GM19452 (cell line): ENCODE measurements around the gene PAQR9.
"Not testable (repeated sequence)": the region's sequence is repeated elsewhere in the genome, so short reads cannot be mapped to it uniquely, and the experiment has no call there.

Experiments
- ATAC-seq: cut with Tn5 transposase; IDR thresholded peaks from one replicate; pipeline ENCODE4 v1.9.1; 2021; ENCODE audit not compliant: unreplicated experiment

Gene PAQR9, protein sequence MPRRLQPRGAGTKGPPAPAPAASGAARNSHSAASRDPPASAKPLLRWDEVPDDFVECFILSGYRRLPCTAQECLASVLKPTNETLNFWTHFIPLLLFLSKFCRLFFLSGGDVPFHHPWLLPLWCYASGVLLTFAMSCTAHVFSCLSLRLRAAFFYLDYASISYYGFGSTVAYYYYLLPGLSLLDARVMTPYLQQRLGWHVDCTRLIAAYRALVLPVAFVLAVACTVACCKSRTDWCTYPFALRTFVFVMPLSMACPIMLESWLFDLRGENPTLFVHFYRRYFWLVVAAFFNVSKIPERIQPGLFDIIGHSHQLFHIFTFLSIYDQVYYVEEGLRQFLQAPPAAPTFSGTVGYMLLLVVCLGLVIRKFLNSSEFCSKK

DNA sequence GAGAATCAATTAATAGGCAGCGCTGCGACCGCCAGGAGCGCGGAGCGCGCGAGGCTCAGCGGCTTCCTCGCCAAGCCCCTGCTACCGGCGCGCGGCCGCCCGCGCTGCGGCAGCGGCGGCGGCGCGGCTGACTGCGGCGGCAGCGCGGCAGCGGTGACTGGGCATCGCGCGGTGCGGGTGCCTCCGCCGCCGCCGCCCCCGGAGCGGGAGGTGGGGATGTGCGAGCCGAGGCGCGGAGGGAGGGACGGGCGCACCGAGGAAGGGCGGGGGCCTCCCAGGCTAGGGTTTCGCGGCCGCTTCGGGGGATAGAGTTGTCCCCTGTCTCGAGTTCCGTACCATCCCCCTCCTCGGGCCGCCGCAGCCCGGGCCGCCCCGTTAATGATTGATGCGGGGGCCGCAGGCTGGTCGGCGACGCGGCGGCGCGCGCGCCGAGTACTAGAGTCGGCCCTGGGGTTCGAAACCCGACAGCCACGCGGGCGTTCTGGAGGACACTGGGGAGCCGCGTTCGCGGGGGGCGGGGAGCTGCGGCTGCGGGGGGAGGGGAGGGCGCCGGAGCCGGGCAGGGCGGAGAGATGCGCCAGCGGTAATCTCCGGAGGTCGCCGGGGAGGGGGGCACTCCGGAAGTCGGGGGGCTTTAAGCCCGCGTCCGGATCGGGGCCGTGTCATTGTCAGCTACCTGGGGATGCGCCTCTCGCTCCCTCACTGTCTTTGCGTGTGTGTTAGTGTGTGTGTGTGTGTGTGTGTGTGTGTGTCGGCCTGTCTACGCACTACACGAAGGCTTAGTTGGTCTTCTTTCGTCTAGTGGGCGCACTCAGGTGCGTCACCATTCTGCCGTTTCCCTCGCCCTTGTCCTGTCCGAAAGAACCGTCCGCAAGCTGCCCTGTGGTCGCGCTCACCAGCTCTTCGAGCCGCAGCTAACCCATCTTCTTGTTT, at the start of gene PAQR9:
Gene PAQR9 (minus strand): TSS at position 159 of the 933 bp plus-strand sequence. CDS start 338 bp downstream, outside the sequence.
- ATAC-seq: peak; percentile 64

DNA sequence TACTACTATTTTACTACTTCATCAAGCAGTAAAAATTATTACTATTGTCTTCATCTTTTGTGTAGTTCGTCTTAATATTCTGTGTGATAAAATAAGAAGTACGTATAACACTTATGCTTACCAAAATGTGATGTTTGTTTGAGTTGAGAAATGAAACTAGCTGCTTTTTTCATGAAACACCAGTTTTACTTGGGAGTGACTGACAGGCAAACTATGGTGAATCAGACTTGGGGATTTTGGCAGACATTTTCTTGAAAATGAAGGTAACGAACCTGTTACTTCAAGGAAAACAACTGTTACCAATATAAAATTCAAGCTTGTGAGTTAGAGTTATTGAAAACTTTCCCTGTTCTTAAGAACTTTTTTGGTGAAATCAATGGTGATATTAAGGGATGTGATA, 48.2 kb upstream of the PAQR9 start:
- ATAC-seq: no peak

DNA sequence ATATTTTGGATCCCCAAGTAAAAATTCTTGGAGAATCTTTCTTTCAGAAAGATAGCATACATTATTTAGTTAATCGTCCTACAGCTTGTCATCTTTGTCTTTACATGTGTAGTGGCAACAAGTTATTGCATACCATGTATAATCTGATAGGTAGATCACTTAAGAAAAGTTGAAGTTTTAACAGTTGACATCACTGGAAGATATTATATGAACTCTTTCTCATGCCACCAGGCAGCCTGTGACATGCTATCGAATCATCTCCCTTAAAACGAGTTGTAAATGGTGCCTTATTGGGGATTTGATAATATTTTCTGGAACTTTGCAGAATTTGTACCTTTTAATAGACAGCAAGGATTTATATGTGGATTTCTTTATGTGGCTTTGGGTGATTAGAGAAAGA, 46.5 kb upstream of the PAQR9 start:
- no peak for ATAC-seq

DNA sequence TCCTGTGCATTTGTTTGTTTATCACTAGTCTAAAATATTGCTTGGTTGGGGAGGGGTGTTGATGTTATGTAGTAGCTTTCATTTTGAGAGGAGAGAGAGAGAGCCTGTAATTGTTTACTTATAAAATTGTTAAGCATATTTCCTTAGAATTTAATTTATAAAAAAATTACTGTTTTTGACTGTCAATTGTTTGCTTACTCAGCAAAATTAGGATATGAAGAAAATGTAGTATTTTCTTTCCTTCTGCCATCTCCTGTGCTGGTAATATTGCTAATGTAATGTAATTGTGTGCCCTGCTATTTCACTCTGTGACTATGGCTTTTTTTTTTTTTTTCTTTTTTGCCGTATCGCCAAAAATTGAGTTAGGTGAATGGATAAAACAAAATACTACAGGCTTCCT, 41.3 kb upstream of the PAQR9 start:
- ATAC-seq: no peak

DNA sequence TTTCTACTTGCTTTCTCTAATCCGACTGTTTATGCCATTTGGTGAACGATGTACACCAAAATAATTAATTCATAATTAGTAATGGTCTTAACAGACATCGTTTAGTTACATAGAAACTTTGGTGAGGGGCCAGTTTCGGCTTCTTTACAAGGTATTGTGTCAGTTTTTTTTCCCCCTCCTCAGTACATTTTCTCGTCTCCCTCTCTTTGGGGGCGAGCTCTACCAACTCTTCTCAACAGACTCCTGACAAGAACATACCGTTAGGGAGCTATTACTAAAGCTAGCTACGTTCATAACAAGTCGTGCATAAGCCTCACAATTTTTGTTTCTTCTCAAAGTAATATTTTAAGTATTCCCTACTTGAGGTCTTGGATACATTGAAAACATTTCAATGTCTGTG, 39.3 kb upstream of the PAQR9 start:
- ATAC-seq: no peak

DNA sequence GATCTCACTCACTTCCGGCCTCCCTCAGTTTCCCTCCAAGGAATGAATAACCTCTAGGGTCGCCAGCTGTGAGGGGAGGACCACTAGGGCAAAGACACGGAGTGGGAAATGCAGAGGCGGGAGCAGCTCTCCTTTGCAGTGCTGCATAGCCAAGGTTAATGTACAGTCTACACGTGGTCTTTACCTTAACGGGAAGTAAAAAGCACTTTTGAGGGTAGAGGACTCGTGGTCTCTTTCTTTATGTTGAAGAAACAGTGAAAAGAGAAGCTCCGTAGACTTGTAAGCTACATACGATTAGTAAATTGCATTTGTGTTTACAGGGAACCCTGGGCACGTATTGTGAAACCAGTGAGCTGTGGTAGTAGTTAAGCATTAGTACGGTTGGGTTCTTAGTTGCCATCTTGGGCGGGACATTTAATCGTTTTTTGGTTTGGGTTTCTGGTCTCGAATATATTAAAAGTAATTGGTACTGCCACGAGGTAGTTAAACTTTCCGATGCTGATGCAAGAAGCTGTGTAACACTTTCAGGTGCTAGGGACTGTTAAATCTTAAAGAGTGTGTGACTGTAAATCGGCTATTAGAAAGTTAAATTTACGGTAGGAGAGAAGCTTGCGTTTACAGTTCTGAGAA, 38.7 kb upstream of the PAQR9 start:
- peak; percentile 36 for ATAC-seq

DNA sequence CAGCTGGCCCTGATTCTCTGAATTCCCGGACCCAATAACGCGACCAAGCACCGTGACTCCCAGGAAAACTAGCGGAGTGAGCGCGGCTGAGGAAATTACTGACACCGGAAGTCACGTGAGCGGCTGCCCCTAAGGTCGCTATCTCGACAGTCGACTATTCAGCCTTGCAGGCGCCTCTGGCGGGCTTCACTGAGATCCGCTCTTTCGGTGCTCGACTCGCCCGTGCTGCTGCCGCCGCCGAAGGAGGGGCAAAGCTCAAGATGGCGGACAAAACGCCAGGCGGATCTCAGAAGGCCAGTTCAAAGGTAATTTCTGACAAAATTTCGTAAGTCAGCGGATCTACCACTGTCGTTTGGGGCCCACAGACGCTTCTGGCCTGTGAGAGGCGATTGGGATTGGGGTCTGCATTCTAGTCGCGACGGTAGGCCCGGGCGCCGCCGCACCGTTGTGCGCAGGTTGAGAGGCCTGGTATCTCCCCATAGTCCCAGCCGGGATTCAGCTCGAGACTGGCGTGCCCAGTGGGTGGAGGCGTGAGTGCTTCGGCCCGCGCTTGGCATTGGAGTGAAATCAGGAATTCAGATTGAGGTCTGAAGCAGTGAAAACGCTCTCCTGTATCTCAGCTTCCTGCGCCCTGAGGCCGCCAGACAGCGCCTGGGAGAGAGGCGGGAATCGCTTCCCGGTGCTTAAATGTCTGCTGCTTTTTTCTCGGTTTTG, 38.1 kb upstream of the PAQR9 start, which contains the start of gene U2SURP:
Gene U2SURP (plus strand): TSS at position 202 of the 714 bp plus-strand sequence. CDS start 59 bp downstream, at position 261.
- ATAC-seq: peak; percentile 87

DNA sequence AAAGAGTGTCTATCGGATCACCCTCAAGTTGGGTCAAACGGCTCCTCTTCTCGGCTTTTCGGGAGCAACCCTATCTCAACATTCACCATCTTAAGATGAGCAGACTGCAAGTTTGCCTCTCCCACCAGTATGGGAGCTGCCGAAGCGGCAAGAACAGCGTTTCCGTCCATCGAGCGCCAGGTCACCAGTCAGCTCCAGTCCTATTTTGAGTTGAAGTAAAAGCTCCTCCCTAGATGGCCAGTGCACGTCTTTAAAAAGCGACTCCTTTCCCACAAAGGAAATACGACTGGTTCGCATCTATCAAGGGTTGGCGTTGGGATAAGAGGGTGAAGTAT, 37.5 kb upstream of the PAQR9 start:
- peak; percentile 75 for ATAC-seq

DNA sequence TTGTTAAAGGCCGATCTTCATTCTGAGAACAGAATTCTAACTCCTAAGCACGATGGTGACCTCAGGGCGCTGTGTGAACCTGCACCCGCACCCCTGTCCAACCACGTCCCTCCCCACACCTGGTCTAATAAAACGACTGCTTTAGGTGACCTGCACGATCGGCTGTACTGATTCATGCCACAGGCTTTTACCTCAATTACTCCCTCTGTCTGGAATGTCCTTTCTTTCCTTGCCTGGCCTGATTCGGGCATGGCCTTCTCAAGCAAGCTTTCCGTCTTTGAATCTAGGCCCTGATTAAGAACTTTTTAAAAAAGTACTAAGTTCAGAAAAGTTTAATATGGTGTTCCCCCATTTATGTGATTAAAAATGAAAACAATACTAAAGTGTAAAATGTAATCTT, 37.1 kb upstream of the PAQR9 start:
- ATAC-seq: no peak

DNA sequence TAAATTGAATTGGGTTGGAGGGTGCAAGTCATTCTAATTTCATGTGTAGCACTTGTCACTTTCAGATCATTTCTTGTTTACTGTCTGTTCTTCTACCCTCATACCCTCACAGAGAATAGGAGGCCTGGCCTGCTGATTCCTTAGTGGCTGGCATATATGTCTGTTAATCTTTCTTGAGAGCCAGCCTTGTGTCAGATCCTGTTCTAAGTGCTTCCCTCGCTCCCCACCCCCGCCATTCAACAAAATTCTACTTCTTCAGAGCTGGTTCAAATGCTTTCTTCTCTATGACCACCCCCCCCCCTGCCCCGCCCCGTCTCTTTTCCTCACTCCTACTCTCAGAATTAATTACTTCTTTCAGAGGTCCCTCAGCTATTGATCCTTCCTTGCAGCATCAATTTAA, 36.4 kb upstream of the PAQR9 start:
- ATAC-seq: no peak

DNA sequence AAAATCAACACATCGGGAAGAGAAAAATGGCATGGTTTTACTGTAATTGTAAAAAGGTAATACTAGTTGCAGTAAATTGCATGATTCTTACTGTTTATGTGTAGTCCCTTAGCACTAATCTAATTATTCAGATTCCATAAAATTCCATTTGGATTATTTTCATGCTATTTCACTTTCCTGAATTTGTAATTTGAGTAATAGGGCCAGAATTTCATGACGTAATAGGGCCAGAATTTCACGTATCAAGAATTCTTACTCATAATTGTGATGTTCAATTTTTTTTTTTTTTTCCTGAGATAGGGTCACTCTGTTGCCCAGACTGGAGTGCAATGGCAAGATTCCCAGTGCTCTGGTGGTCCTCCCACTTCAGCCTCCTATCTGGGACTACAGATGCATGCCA, 35.0 kb upstream of the PAQR9 start:
- no peak for ATAC-seq

DNA sequence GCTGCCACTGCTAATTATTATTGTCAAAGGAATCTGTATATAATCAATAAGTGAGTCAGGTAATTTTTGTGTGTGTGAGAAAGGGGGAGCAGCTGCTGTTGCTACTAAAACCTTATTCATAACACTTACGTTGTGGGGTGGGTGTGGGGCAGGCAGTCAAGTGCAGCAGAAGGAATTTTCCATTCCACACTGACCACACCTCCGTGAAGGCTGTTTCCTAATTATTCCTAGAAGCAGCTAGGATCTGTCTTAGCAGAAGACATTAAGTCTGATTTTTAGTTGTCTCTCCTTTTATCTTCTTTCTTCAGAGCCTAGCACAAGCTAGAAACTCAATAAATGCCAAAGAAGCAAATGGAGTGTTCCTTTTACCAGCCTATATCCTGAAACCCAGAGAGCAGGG, 33.9 kb upstream of the PAQR9 start:
- ATAC-seq: no peak

DNA sequence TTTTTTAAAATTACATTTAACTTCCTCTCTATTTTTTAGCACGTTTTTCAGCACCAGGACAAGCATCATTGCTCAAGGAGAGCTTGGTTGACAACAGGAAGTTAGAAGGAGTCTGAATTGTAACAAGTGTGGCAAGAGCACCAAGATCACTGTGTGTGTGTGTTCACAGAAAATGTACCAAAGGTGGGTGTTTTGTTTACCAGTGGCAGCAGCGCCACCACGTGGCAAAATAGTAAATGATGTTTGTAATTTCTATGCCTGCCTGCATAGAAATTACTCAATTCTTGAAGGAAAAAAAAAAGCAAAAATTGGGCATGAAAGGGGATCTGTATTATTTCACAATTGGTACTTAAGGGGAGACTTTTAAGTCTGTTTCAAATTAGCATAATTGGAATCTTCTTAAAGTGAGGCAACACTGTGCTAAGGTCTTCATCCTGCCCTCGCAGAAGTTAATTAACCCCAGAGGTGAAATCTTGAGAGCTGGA, 30.5 kb upstream of the PAQR9 start:
- peak; percentile 56 for ATAC-seq

DNA sequence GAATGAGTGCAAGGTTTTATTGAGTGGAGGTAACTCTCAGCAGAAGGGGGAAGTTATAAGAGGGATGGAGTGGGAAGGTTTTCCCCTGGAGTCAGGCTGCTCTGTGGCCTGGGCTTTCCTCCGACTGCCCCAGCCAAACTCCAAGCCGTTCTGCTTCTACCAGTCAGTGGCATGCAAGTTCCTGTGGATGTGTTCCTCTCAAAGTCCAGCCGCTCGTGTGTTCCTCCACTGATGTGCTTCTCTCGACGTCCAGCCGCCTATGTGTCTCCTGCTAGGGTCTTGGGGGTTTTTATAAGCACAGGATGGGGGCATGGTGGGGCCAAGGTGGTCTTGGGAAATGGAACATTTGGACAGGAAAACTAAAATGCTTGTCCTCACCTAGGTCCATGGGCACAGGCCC, 28.8 kb upstream of the PAQR9 start:
- no peak for ATAC-seq

DNA sequence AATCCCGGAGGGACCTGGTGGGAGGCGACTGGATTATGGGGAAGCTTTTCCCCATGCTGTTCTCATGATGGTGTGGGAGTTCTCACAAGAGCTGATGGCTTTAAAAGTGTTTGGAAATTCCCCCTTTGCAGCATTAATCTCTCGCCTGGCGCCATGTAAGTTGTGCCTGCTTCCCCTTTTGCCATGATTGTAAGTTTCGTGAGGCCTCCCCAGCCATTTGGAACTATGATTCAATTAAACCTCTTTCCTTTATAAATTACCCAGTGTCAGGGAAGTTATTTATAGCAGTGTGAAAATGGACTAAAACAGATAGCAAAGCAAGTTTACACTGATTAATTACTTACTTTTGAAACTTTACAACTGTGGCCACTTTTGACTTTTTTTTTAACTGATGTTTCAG, 27.2 kb upstream of the PAQR9 start:
- ATAC-seq: no peak

DNA sequence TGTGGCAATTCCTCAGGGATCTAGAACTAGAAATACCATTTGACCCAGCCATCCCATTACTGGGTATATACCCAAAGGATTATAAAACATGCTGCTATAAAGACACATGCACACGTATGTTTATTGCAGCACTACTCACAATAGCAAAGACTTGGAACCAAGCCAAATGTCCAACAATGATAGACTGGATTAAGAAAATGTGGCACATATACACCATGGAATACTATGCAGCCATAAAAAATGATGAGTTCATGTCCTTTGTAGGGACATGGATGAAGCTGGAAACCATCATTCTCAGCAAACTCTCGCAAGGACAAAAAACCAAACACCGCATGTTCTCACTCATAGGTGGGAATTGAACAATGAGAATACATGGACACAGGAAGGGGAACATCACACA, 25.4 kb upstream of the PAQR9 start:
- ATAC-seq: not testable (repeated sequence)

DNA sequence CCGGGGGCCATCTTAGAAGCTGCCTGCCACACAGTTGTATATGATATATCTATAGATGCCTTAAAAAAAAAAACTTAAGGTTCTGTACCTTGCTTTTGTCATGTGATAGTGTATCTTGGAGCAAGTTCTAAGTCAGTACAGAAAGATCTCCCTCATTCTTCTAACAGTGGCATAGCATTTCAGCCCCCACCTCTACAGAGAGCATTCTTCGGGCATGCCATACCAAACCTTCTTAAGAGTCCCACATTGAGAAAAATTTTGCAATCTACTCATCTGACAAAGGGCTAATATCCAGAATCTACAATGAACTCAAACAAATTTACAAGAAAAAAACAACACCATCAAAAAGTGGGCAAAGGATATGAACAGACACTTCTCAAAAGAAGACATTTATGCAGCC, 24.7 kb upstream of the PAQR9 start:
- not testable (repeated sequence) for ATAC-seq

DNA sequence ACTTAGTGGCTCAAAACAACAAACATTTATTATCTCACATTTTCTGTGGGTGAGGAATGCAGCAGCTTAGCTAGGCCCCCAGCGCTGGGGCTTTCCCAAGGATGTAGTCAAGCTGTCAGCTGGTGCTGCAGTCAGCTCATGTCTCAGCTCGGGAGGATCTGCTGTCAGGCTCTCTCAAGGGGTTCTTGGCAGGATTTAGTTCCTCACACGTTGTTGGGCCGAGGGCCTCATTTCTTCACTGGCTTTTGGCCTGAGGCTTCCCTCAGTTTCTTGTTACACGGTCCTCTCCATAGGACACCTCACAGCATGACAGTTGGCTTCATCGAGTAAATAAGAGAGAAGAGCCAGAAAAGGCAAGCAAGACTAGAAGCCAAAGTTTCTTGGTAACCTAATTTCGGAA, 24.2 kb upstream of the PAQR9 start:
- peak; percentile 72 for ATAC-seq

DNA sequence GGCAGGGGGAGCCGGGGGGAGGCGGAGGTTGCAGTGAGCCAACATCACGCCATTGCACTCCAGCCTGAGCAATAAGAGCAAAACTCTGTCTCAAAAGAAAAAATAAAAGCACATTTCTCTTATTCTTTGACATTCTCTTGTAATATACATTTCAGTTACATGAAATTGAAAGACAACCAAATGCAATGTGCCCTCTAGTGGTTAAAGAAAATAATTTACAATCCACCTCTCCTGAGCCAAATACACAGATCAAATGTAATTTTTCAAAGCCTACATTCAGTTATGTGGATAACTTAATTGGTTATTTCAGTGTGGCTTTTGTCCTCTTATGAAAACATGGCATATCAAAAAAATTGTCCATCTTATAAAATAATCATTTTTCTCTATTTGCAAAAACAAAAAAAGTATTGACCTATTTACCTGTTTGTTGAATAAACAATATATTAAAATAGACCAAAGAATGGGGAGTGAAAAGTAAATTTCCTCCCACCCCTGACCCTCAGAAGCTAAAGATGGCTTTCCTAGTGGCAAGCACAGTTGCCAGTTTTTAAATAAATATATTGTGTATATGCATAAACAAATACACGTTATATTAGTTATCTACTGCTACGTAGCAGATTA, 23.7 kb upstream of the PAQR9 start:
- no peak for ATAC-seq

DNA sequence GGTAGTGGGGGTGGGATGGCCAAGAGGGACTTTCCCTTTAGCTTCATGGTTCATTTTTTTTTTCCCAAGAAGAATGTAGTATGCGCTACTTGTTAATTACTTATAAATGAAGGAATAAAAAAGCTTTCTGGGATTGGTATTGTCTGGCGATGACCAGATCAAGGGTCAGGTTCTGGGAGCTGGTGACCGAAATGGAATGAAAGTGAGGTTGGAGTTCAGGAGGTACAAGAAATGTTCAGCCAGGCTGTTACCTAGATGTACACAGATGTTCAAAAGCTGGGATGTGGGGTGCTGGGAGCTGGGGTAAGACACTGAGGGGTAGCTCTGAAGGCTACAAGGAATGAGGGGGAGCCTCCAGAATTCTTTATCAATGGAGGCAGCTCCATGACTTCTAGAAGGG, 20.8 kb upstream of the PAQR9 start:
- no peak for ATAC-seq
